Smooth muscle cell (in vitro differentiated cells): ENCODE data around the gene DOCK3. TPM values are rescaled to one million over a fixed set of nuclear protein-coding genes. Genes with fewer than 3 reads are reported as not detected.

Source experiments
- DNase-seq: peaks from one replicate; lab custom pipeline; 2025; ENCODE audit not compliant: unreplicated experiment; lab: John Stamatoyannopoulos, UW
- H2AFZ ChIP-seq: fragments of 200-600 bp; sonication (generic); 2 replicates; pipeline ENCODE4 v1.6.0; 2016; ENCODE audit warnings: antibody characterized with exemption, low read depth, mild to moderate bottlenecking
- H3F3A ChIP-seq: fragments of 200-600 bp; sonication (generic); 2 replicates; pipeline ENCODE4 v1.6.0; 2017; ENCODE audit warnings: antibody characterized with exemption, low read depth
- H3K27ac ChIP-seq: fragments of 200-600 bp; sonication (generic); 2 replicates; pipeline ENCODE4 v1.5.1; 2016; ENCODE audit warnings: low read depth, mild to moderate bottlenecking
- H3K27me3 ChIP-seq: fragments of 200-600 bp; sonication (generic); 2 replicates; pipeline ENCODE4 v1.6.1; 2016; ENCODE audit warnings: low read depth, mild to moderate bottlenecking
- H3K36me3 ChIP-seq: fragments of 200-600 bp; sonication (generic); 2 replicates; pipeline ENCODE4 v1.5.1; 2016; ENCODE audit warnings: low read depth
- H3K4me1 ChIP-seq: fragments of 200-600 bp; sonication (generic); 2 replicates; pipeline ENCODE4 v1.5.1; 2016; ENCODE audit warnings: low read depth
- H3K4me2 ChIP-seq: fragments of 200-600 bp; sonication (generic); 2 replicates; pipeline ENCODE4 v1.6.0; 2016; ENCODE audit warnings: mild to moderate bottlenecking
- H3K4me3 ChIP-seq: fragments of 200-600 bp; sonication (generic); 2 replicates; pipeline ENCODE4 v1.5.1; 2016; ENCODE audit warnings: mild to moderate bottlenecking
- H3K79me2 ChIP-seq: fragments of 200-600 bp; sonication (generic); 2 replicates; pipeline ENCODE4 v1.6.0; 2016; ENCODE audit warnings: low read depth, mild to moderate bottlenecking
- H3K9ac ChIP-seq: fragments of 200-600 bp; sonication (generic); 2 replicates; pipeline ENCODE4 v1.6.0; 2016; ENCODE audit warnings: low read depth
- H3K9me3 ChIP-seq: fragments of 200-600 bp; sonication (generic); replicated peaks from 2 replicates; pipeline ENCODE4 v1.5.1; 2016; ENCODE audit warnings: low read depth
- H4K20me1 ChIP-seq: fragments of 200-600 bp; sonication (generic); 2 replicates; pipeline ENCODE4 v1.6.0; 2016; ENCODE audit warnings: low read depth
- WGBS: methylation state at CpG from one replicate; pipeline ENCODE4 v1.1.7; 2016; ENCODE audit warnings: low lambda C conversion rate; 5-methylcytosine and 5-hydroxymethylcytosine counted together
- polyA plus RNA-seq: library from polyadenylated mRNA; unstranded; fragments of >200 nt; fragmentation: Nextera tagmentation; extraction: Ambion mirVana; gene quantifications from 2 replicates; pipeline ENCODE4 v1.2.1, GENCODE V29; 2016
- total RNA-seq: library from RNA; depleted of rRNA; stranded (reverse); fragments of >200 nt; gene quantifications from 2 replicates; pipeline ENCODE4 v1.2.3, GENCODE V29; 2014
- TF ChIP-seq, protein P1 (sequence below): fragments of 200-600 bp; sonication (generic); IDR thresholded peaks from 2 replicates; pipeline ENCODE4 v1.5.1; 2017; ENCODE audit warnings: borderline replicate concordance, mild to moderate bottlenecking, antibody characterized with exemption; ENCODE audit not compliant: insufficient read depth, poor library complexity, severe bottlenecking

The DOCK3 gene
- total and polyA plus RNA-seq, 2 experiments from 2014 or later, result 0.29 to 2.2 TPM

DNA sequence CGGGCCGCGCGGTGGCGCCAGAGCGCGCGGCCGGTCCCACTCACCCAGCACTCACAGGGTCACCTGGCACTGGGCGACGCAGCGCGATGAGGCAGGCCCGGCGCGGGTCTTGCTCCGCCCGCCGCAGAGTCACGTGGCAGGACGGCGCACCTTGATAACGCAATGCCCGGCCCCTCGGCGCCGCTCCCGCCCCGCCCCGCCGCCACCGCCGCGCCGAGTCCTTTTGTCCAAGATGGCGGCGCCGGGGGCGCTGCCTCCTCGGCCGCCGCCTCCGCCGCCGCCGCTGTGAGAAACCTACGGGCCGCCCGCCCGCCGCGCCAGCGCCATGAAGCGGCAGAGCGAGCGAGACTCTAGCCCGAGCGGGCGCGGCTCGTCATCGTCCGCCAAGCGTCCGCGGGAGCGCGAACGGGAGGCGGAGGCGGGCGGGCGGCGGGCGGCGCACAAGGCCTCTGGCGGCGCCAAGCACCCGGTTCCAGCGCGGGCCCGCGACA is 716.4 kb downstream of the DOCK3 start, which contains the start of gene RBM15B:
TSS of gene RBM15B (plus strand) at position 211 of the 491 bp plus-strand sequence. CDS start at position 326, 115 bp downstream.
- peaks cover 79% of the 10 kb centered on the region for H4K20me1 ChIP-seq
- peak within 1 kb of the TSS; percentile 97 for H3K27ac ChIP-seq
- peak; percentile 90 for DNase-seq
- peak within 1 kb of the TSS; percentile 97 for H3K4me2 ChIP-seq
- no peaks in the 10 kb centered on the region for H3K36me3 ChIP-seq
- H3K79me2 ChIP-seq, result peaks cover 61% of the 10 kb centered on the region
- TF ChIP-seq, protein P1, sequence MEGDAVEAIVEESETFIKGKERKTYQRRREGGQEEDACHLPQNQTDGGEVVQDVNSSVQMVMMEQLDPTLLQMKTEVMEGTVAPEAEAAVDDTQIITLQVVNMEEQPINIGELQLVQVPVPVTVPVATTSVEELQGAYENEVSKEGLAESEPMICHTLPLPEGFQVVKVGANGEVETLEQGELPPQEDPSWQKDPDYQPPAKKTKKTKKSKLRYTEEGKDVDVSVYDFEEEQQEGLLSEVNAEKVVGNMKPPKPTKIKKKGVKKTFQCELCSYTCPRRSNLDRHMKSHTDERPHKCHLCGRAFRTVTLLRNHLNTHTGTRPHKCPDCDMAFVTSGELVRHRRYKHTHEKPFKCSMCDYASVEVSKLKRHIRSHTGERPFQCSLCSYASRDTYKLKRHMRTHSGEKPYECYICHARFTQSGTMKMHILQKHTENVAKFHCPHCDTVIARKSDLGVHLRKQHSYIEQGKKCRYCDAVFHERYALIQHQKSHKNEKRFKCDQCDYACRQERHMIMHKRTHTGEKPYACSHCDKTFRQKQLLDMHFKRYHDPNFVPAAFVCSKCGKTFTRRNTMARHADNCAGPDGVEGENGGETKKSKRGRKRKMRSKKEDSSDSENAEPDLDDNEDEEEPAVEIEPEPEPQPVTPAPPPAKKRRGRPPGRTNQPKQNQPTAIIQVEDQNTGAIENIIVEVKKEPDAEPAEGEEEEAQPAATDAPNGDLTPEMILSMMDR, result peak; percentile 55
- under 1% methylated on average over 22 of the region's 83 CpGs for WGBS
- H3K27me3 ChIP-seq, result no peaks in the 10 kb centered on the region
- H3F3A ChIP-seq, result peaks cover 64% of the 10 kb centered on the region
- H3K4me1 ChIP-seq, result peaks cover 46% of the 10 kb centered on the region
- peak within 1 kb of the TSS; percentile 97 for H3K9ac ChIP-seq
- H3K9me3 ChIP-seq, result no peaks in the 10 kb centered on the region
- H3K4me3 ChIP-seq, result peak within 1 kb of the TSS; percentile 81
- H2AFZ ChIP-seq, result no peak within 1 kb of the TSS

DNA sequence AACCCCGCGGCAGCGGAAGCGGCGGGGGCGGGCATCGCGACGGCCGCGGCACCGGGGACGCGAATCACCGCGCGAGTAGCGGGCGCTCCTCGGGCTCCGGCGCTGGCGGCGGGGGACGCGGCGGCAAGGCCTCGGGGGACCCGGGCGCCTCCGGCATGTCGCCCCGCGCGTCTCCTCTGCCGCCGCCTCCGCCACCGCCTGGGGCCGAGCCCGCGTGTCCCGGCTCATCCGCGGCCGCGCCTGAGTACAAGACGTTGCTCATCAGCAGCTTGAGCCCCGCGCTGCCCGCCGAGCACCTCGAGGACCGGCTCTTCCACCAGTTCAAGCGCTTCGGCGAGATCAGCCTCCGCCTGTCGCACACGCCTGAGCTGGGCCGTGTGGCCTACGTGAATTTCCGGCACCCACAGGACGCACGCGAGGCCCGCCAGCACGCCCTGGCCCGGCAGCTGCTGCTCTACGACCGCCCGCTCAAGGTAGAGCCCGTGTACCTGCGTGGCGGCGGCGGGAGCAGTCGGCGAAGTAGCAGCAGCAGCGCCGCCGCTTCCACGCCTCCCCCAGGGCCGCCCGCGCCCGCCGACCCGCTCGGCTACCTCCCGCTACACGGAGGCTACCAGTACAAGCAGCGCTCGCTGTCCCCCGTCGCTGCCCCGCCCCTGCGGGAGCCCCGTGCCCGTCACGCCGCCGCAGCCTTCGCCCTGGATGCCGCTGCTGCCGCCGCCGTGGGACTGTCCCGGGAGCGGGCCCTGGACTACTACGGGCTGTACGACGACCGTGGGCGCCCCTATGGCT is 717.0 kb downstream of the DOCK3 start:
- DNase-seq, result no peak
- Histone ChIP-seq H4K20me1 (peaks cover 79% of the 10 kb centered on the region), H2AFZ (no peak overlapping the region), H3K27me3 (no peaks in the 10 kb centered on the region), H3K27ac (peak overlapping the region; percentile 97), H3K4me2 (peak overlapping the region; percentile 97), H3K9me3 (no peaks in the 10 kb centered on the region), H3K4me1 (peaks cover 39% of the 10 kb centered on the region), H3K36me3 (no peaks in the 10 kb centered on the region), H3K9ac (peak overlapping the region; percentile 97), H3F3A (peaks cover 65% of the 10 kb centered on the region), H3K79me2 (peaks cover 54% of the 10 kb centered on the region), H3K4me3 (peak overlapping the region; percentile 81)
- TF ChIP-seq, protein P1, result no peak
- WGBS, result 10% methylated on average over 59 of the region's 115 CpGs

DNA sequence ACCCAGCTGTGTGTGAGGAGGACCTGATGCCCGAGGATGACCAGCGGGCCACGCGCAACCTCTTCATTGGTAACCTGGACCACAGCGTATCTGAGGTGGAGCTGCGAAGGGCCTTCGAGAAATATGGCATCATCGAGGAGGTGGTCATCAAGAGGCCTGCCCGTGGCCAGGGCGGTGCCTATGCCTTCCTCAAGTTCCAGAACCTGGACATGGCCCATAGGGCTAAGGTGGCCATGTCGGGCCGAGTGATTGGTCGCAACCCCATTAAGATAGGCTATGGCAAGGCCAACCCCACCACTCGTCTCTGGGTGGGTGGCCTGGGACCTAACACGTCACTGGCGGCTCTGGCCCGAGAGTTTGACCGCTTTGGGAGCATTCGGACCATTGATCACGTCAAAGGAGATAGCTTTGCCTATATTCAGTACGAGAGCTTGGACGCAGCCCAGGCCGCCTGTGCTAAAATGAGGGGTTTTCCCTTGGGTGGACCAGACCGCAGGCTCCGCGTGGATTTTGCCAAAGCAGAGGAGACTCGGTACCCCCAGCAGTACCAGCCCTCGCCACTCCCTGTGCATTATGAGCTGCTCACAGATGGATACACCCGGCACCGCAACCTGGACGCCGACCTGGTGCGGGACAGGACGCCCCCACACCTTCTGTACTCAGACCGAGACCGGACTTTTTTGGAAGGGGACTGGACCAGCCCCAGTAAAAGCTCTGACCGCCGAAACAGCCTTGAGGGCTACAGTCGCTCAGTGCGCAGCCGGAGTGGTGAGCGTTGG is 717.8 kb downstream of the DOCK3 start:
- Histone ChIP-seq H3K4me2 (peak overlapping the region; percentile 97), H3F3A (peaks cover 58% of the 10 kb centered on the region), H4K20me1 (peaks cover 71% of the 10 kb centered on the region), H2AFZ (no peak overlapping the region), H3K27me3 (no peaks in the 10 kb centered on the region), H3K9me3 (no peaks in the 10 kb centered on the region), H3K9ac (peak overlapping the region; percentile 97), H3K27ac (peak overlapping the region; percentile 97), H3K4me3 (peak overlapping the region; percentile 81), H3K4me1 (peaks cover 36% of the 10 kb centered on the region), H3K36me3 (no peaks in the 10 kb centered on the region), H3K79me2 (peaks cover 48% of the 10 kb centered on the region)
- WGBS, result 94% methylated on average over 42 of the region's 42 CpGs
- TF ChIP-seq, protein P1, result no peak
- no peak for DNase-seq
